HUES64 (cell line): Measurements from ENCODE around the gene SLC4A7.

Experiments
- H3K27ac ChIP-seq: 2 replicates; pipeline ENCODE4 v1.7.0; 2013; ENCODE audit warnings: low read depth, low read length, inconsistent platforms
- H3K27me3 ChIP-seq: 2 replicates; pipeline ENCODE4 v1.6.1; 2013; ENCODE audit warnings: mild to moderate bottlenecking, low read length; ENCODE audit not compliant: insufficient read depth
- H3K36me3 ChIP-seq: 2 replicates; pipeline ENCODE4 v1.6.1; 2013; ENCODE audit warnings: mild to moderate bottlenecking, low read length; ENCODE audit not compliant: insufficient read depth
- H3K4me1 ChIP-seq: 2 replicates; pipeline ENCODE4 v1.6.1; 2013; ENCODE audit warnings: mild to moderate bottlenecking, low read length, moderate library complexity; ENCODE audit not compliant: insufficient read depth
- H3K4me3 ChIP-seq: 2 replicates; pipeline ENCODE4 v1.5.1; 2013; ENCODE audit warnings: mild to moderate bottlenecking, low read length, moderate library complexity
- H3K9ac ChIP-seq: 2 replicates; pipeline ENCODE4 v1.6.1; 2013; ENCODE audit warnings: mild to moderate bottlenecking, low read depth, low read length
- H3K9me3 ChIP-seq: 2 replicates; pipeline ENCODE4 v1.6.1; 2013; ENCODE audit warnings: low read depth, low read length; ENCODE audit not compliant: insufficient read depth
- WGBS: fragments of 150-250, 120-280 bp; methylation state at CpG from one replicate; pipeline ENCODE4 v1.1.7; 2013; ENCODE audit warnings: missing lambda C conversion rate; 5-methylcytosine and 5-hydroxymethylcytosine counted together

Gene SLC4A7

GRCh38 chr3:27509376-27509775 is 25.2 kb upstream of the SLC4A7 start:
- H3K27ac ChIP-seq = no peak overlapping the region
- WGBS = 95% methylated on average over 2 of the region's 2 CpGs
- no peak overlapping the region for H3K4me3 ChIP-seq
- H3K9me3 ChIP-seq = no peaks in the 10 kb centered on the region
- H3K4me1 ChIP-seq = peaks cover 19% of the 10 kb centered on the region; the same call in 1 of the 2 replicates
- no peaks in the 10 kb centered on the region for H3K36me3 ChIP-seq
- H3K27me3 ChIP-seq = no peaks in the 10 kb centered on the region
- H3K9ac ChIP-seq = no peak overlapping the region

DNA sequence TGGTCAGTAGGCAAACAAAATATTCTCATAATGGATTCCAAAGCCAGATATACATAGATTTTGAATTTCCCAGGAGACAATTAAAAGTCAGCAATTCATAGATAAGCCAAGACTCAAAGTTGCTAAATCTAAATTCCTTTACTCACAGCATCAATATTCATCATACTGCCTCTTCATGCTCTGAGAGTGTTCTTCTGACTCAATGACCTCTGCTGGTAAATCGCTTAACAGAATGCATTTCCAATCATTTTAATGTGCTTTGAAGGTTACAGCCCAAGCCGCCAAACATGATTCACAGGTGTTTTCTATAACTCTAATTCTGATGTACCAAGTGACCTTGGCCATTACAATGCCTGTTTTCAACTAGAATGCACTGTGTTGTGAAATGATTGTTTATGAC is 24.2 kb upstream of the SLC4A7 start:
- Histone ChIP-seq H3K27ac (no peak overlapping the region), H3K9ac (no peak overlapping the region), H3K4me3 (no peak overlapping the region), H3K27me3 (no peaks in the 10 kb centered on the region), H3K36me3 (no peaks in the 10 kb centered on the region), H3K9me3 (no peaks in the 10 kb centered on the region), H3K4me1 (peaks cover 20% of the 10 kb centered on the region; the same call in 1 of the 2 replicates)
- WGBS = 91% methylated on average over 2 of the region's 2 CpGs

DNA sequence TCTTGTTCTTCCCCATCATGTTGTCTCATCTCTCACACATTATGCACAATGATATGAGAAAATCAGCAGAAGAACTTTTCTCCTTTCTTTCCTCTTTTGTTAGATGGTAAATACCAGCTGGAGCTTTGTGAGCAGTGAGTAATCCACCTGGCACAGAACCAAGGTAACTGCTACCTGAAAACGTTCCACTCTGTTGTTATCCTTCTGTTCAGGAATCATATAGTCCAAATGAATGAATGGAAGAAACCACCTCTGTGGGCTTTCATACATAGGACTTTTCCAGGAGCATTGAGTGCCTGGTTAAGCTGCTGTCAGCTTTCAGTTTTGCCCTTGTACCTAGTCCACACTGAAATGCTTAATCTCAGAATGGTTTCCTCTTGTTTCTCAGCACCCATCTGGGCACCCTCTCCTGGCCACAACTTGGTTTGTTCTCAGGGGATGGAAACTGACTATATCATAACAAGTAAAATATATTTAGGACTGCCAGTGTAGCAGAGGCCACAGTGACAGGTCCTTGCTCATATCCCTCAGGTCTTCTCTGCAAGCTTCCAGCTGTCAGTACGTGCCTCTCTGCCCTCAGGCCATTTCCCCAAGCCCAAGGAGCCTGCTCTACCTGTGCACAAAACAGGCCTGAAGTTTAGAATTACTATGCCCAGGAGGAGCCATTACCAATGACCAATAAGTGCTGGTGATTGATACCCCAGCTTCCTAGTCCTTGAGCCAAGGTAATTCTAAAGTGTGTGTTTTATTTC is 23.5 kb upstream of the SLC4A7 start:
- 86% methylated on average over 2 of the region's 2 CpGs for WGBS
- peaks cover 20% of the 10 kb centered on the region; the same call in 1 of the 2 replicates for H3K4me1 ChIP-seq

GRCh38 chr3:27507111-27507510 is 22.9 kb upstream of the SLC4A7 start:
- WGBS = no CpG with 5 or more reads among the region's 1 CpG
- H3K27ac ChIP-seq = no peak overlapping the region
- no peaks in the 10 kb centered on the region for H3K9me3 ChIP-seq
- H3K9ac ChIP-seq = no peak overlapping the region
- H3K27me3 ChIP-seq = no peaks in the 10 kb centered on the region
- peaks cover 17% of the 10 kb centered on the region; the same call in 1 of the 2 replicates for H3K4me1 ChIP-seq
- H3K36me3 ChIP-seq = no peaks in the 10 kb centered on the region
- no peak overlapping the region for H3K4me3 ChIP-seq

More for the DNA sequence above, 23.5 kb upstream of the SLC4A7 start:
- Histone ChIP-seq H3K9ac (no peak overlapping the region), H3K36me3 (no peaks in the 10 kb centered on the region), H3K9me3 (no peaks in the 10 kb centered on the region), H3K27me3 (no peaks in the 10 kb centered on the region), H3K27ac (no peak overlapping the region), H3K4me3 (no peak overlapping the region)

- Histone ChIP-seq H3K9me3 (no peaks in the 10 kb centered on the region), H3K4me1 (peaks cover 9% of the 10 kb centered on the region; the same call in 1 of the 2 replicates), H3K36me3 (no peaks in the 10 kb centered on the region), H3K27ac (no peak overlapping the region), H3K4me3 (no peak overlapping the region), H3K27me3 (no peaks in the 10 kb centered on the region), H3K9ac (no peak overlapping the region)
- 75% methylated on average over 1 of the region's 1 CpG for WGBS
These were observed 20.6 kb upstream of the SLC4A7 start for GRCh38 chr3:27504749-27505148.

- H3K36me3 ChIP-seq = no peaks in the 10 kb centered on the region
- no peak overlapping the region for H3K9ac ChIP-seq
- no peak overlapping the region for H3K4me3 ChIP-seq
- no peaks in the 10 kb centered on the region for H3K9me3 ChIP-seq
- H3K27ac ChIP-seq = no peak overlapping the region
- no peaks in the 10 kb centered on the region for H3K27me3 ChIP-seq
- WGBS = 95% methylated on average over 5 of the region's 5 CpGs
- peaks cover 9% of the 10 kb centered on the region; the same call in 1 of the 2 replicates for H3K4me1 ChIP-seq
These were observed 19.3 kb upstream of the SLC4A7 start for GRCh38 chr3:27503526-27503925.

DNA sequence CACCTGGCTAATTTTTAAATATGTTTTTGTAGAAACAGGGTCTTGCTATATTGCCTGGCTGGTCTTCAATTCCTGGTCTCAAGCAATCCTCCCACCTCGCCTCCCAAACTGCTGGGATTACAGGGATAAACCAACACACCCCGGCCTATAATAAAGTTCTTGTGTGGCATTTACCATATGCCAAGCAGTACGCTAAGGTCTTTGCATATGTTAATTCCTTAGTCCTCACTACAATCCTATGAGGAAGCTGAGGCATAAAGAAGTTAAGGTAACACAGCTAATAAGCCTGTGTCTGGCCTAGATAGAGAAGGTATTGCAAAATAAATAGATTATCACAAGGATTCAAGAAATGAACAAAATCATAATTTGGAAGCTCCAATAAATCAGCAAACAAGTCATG is 17.6 kb upstream of the SLC4A7 start:
- H3K27me3 ChIP-seq = no peaks in the 10 kb centered on the region
- H3K4me3 ChIP-seq = no peak overlapping the region
- H3K4me1 ChIP-seq = peaks cover 9% of the 10 kb centered on the region; the same call in 1 of the 2 replicates
- H3K9me3 ChIP-seq = no peaks in the 10 kb centered on the region
- no peak overlapping the region for H3K9ac ChIP-seq
- WGBS = 68% methylated on average over 2 of the region's 3 CpGs
- H3K36me3 ChIP-seq = no peaks in the 10 kb centered on the region
- H3K27ac ChIP-seq = no peak overlapping the region

DNA sequence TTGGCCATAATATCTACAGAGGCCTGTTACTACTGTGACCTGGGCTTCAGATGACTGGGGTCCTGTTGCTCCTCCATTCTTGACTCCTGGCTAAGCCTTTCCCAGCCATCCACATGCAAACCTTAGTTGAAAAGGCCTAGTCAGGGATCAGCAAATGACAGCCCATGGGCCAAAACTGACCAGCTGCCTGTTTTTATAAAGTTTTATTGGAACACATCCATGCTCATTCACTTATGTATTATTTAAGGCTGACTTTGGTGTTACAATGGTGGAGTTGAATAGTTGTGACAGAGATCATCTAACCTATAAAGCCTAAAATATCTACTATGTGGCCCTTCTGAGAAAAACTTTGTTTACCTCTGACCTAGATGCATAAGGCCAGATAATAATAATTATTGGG is 16.8 kb upstream of the SLC4A7 start:
- Histone ChIP-seq H3K27ac (no peak overlapping the region), H3K9ac (no peak overlapping the region), H3K4me1 (peaks cover 9% of the 10 kb centered on the region; the same call in 1 of the 2 replicates), H3K36me3 (no peaks in the 10 kb centered on the region), H3K27me3 (no peaks in the 10 kb centered on the region), H3K9me3 (no peaks in the 10 kb centered on the region), H3K4me3 (no peak overlapping the region)

DNA sequence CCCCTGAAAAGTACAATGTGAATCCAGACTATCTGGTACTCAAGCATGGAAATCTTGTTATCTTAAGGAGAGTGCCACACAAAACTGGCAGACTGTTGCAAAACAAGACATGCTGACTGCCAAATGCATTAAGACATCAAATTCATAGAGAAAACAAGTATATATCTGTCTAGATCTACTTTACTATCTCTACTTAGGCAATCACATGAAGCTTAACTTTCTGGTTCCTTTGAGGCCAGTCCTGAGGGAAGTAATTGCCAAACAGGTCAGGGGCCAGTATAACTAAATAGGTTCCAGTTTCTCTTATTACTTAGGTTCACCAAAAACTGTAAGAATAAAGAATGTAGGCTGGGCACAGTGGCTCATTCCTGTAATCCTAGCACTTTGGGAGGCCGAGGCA is 15.9 kb upstream of the SLC4A7 start:
- Histone ChIP-seq H3K36me3 (no peaks in the 10 kb centered on the region), H3K9ac (no peak overlapping the region), H3K27ac (no peak overlapping the region), H3K9me3 (no peaks in the 10 kb centered on the region), H3K4me1 (peaks cover 8% of the 10 kb centered on the region; the same call in 1 of the 2 replicates), H3K4me3 (no peak overlapping the region), H3K27me3 (no peaks in the 10 kb centered on the region)
- WGBS = 91% methylated on average over 1 of the region's 1 CpG

- H3K9me3 ChIP-seq = no peaks in the 10 kb centered on the region
- no peak overlapping the region for H3K9ac ChIP-seq
- no peak overlapping the region for H3K4me3 ChIP-seq
- no peaks in the 10 kb centered on the region for H3K27me3 ChIP-seq
- no peaks in the 10 kb centered on the region for H3K36me3 ChIP-seq
- no peaks in the 10 kb centered on the region for H3K4me1 ChIP-seq
- no peak overlapping the region for H3K27ac ChIP-seq
These were observed 10.6 kb upstream of the SLC4A7 start for GRCh38 chr3:27494784-27495183.

DNA sequence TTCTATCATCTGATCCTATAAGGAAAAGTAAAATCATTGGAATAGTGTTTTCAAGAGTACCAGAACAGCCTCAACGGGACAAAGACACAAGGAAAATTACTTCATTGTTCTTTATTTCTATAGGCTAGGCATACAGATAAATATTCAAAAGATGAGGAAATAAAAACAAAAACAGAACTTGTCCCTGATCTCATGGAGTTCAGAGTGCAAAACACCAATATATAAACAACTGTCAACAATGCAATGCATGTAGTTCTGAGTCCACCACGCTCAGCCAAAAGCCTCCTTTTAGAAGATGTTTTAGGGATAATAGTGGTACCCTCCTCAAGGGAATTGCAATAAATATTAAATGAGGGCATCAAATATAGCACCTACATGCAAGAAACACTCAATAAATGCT is 4.6 kb upstream of the SLC4A7 start:
- Histone ChIP-seq H3K4me3 (no peak overlapping the region), H3K4me1 (no peaks in the 10 kb centered on the region), H3K9ac (no peak overlapping the region), H3K27me3 (no peaks in the 10 kb centered on the region), H3K27ac (no peak overlapping the region), H3K36me3 (no peaks in the 10 kb centered on the region), H3K9me3 (no peaks in the 10 kb centered on the region)
- WGBS = 80% methylated on average over 1 of the region's 2 CpGs

DNA sequence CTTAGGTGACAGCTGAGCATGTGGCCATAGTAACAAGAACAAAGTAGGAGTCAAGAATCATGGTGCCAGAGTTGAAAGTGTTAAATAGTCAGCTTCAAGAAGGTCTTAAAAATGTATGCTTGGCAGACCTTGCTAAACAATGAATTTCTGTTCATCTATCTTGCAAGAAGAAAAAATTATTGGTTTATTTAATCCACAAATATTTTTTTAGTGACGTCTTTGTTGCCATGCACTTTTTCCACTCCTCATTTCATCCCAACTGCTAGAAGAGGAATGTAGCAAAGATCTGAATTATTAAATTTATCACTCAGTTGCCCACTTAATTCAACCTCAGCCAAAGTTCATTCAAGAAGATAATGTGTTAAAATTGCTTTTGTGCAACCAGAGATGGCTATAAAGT is 3.2 kb upstream of the SLC4A7 start:
- Histone ChIP-seq H3K4me3 (no peak overlapping the region), H3K27me3 (no peaks in the 10 kb centered on the region), H3K27ac (no peak overlapping the region), H3K4me1 (no peaks in the 10 kb centered on the region), H3K36me3 (no peaks in the 10 kb centered on the region), H3K9ac (no peak overlapping the region), H3K9me3 (no peaks in the 10 kb centered on the region)
- WGBS = no CpG with 5 or more reads among the region's 1 CpG
